GM19438 (cell line): ENCODE measurements around the gene EHD3.

ENCODE experiments used
- ATAC-seq: cut with Tn5 transposase; IDR thresholded peaks from one replicate; pipeline ENCODE4 v1.9.1; 2021; ENCODE audit warnings: low read depth; ENCODE audit not compliant: unreplicated experiment

Gene EHD3

DNA sequence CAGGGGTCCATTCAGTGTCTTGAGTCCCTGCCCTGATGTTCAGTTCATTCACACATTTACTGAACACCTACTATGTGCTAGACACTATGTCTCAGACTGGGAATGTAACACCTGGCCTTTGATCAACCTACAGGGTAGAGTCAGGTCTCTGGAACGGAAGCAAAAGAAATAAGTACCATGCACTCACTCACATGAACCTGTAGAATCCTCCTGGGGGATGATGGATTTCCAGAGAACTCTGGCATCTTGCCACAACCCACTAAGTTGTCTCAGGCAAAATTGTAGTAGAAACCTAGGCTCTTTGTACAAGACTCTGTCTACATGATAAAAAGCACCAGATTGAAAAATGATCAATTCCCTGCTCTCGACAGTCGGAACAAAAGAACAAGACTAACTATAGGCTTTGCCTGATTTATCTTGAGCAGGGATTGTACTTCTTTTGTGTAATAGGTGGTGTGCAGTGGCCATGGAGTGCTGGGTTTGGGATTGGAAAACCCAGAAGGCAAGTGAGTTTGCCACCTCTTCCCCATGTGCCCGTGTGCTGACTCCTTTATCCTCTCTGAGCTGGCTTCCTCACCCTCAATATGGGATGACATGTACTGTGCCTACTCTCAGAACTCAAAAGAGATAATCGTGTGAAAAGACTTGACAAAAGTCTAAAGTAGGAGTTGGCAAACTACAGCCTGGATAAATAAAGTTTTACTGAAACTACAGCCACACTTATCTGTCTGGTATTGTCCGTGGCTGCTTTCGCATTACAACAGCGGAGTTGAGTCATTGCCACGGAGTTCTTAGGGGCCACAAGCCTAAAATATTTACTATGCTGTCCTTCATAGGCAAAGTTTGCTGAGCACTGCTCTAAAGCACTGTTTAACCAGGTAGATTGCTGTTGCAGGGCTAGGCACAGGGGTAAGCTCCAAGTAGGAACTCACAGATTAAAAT is 21.0 kb upstream of the EHD3 start:
- no peak for ATAC-seq

DNA sequence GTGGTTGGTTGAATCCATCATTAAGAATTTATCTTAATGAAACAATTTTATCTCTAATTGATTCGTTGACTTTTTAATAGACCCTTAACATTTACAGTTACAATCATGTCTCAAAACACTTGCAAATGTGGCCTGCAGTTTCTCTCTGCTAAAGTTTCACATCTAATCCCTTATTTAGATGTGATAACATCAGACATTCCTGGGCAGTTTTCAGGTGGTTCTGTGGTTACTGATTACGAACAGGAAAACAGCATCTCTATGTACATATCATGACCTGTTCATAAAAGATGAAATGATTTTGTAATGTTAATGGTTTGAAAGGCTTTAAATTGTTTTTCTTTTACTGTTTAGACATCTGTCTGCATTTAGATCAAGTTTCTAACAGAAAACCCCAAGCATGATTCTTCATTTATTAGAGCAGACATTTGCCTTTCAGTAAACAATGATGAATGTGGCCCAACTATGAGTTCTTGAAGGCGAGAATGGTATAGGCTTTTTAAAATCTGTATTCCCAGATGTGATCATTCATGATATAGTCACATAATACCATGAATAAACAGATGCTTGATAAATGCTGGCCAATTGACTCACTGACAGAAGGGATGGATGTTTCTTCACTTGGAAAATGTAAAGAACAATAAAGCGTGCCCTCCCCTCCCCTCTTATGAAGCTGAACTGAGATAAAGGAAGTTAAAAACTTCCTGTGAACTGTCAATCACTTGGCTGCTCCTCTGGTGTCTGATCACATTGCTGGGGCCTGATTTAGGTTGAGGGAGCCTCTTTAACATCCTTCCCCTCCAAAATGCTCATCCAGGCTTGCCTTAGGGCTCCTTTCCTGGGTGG is 20.1 kb upstream of the EHD3 start:
- ATAC-seq, result no peak

DNA sequence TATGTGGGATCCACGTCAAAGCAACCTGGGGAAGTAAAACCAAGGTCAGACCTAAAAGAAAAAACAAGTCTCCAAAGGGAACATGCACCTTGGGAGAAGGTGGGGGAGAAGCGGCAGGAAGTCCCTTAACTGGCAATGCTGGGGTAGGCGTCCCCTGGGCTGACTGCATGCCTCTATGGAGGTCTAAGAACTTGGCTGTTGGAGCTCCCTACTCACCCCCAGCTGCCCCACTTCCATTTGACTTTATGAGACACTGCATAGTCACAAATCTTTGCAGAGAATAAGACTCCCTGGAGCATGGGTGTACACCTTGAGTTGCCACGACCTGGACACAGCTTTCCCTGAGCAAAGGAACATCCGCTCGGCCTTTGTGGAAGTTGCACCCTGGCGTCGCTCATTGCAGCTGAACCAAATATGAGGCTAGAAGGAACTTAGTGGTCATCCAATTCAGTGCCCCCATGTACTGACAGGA is 19.5 kb upstream of the EHD3 start:
- no peak for ATAC-seq

DNA sequence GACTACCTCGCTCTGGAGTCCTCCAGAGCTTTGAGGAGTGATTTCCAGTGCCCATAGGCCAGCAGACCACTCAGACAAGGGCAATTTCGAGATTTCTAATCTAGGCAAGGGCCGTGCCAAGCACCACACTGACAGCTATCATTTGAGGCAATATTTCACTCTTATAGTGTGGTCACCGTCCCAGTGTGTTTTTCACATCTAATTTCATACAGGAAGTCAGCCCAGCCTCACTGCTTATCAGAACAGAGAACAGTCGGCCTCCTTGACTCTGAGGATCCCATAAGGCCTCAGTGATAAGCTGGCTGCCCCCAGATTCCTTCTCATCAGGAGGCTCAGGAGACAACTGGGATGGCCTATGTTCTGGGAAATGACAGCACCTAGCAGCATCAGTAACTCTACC is 17.2 kb upstream of the EHD3 start:
- ATAC-seq, result peak; percentile 61

DNA sequence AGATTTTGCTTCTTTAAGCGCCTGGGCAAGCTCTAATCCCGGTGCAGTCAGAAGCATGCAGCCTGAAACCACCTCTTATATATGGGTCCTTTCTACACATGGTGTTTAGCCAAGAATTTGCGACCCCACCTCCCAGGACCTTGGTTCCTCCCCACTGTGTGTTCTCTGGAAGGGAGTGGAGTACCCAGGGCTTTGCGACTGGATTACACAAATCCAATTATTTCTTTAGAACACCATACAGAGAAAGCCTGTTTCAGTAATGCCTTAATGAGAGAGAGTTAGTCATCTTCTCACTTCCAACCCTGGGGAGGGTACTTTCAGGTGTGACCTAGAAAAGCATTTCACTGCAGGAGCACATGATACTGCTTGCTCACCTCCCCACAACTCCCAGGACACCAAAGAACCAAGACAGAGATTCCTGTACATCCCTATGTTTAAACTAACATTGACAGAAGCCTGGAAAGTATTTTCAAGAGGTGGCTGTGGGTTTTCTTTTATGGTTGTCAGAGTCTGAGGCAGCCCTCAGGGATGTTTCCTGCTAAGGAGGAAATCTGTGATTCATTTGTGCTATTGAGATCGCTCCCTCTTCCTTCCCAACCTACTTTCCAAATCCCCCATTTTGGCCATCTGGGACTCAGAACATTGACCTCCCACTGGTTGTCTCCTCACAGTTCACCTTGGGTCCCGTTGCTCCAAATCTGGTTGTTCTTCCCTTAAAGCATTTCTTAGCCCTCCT is 16.3 kb upstream of the EHD3 start, which contains the start of gene CAPN14:
Gene CAPN14 (minus strand): TSS at position 51 of the 736 bp plus-strand sequence. CDS start 12,068 bp downstream, outside the sequence.
- no peak for ATAC-seq

DNA sequence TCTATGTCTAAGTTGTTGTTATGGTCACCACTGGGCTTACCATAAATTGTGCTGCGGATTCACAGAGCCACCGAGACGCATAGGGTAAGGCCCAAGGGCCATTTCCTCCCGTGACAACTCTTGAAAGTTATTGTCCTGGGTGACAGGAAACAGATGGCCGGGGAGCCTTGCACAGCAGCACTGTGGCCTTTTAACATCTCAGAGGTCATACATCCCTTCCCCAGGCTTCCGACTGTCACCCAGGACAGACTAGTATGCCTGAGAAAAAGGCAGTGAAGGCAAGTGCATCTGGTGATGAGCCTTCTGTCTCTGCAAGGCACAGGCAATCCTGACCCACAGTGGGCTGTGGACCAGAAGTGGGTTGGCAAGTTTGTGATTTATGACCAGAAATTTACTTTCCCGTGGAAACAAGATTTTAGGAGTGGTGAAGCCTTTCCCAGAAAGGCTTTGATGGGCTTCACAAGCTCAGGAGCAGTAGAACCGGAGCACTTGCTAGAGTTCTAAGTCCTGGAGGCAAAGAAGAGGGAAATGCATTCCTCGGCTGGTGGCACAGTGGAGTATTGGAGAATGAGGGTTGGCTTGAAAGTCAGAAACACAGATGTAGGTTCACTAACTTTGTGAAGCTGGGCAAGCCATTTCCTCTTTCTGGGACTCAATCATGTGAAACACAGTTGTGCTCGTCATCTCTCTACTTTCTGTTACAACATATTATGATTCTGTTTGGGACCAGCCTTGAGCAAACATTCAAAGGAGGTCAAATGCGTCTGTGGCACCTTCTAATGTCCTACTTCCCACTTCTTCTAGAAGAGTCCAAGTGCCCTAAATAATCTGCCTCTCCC is 14.6 kb upstream of the EHD3 start:
- peak; percentile 71 for ATAC-seq

DNA sequence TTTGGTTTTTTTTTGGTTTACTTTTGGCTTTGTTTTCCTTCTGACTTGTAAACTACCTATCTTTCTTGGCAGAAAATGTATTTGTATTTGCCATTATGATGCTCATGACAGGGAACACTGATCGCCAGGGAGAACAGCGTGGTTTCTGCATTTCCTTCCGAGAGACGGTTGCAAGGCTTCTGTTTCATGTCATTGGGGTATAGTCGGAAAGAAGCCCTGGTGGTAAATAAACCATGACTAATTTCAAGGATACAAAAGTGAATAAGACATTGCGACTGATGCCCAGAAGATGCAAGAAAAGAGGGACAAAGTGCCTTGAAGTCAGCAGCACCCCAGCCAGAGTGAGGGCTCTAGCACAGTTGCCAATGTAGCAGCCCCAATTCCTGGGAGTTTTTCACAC is 12.4 kb upstream of the EHD3 start:
- ATAC-seq, result no peak

DNA sequence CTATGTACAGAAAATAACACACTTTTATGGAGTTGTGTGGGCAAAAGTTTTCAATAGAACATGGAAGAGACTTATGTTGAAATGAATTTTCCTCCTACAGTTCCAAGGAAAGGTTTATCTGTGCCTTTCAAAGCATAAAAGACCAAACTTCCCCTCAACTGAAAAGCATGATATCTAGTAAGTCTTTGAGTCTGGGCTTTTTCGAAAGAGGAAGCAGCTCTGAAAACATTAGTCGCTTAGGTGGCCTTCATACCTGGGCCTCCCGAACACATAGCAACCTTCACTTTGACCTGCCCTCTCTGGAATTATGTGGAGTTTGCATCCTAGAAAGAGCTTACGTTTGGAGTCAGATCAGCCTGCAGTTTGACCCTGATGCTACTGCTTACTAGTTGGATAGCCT is 11.9 kb upstream of the EHD3 start:
- ATAC-seq, result no peak

DNA sequence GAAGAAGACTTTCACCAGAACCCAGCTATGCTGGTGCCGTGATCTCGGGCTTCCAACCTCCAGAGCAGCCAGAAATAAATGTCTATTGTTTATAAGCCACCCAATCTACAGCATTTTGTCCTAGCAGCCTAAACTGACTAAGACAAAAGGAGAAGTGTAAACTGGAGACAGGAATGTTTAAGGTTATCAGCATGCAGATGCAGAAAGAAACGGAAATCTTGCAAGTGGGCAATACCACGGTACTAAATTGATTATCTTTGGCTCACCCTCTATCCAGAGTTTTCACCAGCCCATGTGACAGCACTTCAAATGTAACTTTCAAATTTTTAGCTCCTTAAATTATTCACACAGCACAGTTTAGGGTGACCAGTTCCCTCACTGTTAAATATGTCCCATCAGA is 10.9 kb upstream of the EHD3 start:
- no peak for ATAC-seq

DNA sequence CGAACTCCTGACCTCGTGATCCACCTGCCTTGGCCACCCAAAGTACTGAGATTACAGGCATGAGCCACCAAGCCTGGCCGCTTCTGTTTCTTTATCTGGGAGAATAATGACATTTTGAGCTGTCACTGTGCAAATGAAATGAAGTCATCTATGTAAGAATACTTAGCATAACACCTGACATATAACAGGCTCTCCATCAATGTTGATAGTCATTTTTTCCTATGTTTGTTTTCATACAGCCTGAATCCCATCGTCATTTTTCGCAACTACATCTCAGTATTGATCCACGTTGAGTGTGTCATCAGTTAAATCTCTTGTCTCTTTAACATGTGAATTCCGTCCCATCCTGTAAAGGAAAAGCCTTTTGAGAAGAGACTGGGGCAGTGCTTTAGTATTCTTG is 10.2 kb upstream of the EHD3 start:
- no peak for ATAC-seq

DNA sequence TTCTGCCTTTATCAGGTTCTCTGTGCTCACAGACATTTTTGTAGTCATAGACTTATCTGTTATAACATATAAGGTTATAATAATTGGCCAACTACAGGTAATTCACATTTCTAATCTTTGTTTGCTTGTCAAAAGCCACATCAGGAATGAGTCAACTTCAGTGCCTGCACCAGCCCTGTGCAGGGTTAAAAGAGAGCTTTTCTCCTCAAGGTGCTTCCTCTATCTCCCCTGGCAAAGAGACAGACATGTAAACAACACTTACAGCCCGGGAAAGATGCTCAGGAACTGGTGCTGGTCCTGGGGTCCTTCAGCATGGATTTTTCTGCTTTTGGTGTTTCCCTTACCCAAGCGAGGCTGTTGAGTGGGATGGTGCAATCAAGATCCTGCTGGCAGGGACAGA is 7.7 kb upstream of the EHD3 start:
- ATAC-seq, result no peak

DNA sequence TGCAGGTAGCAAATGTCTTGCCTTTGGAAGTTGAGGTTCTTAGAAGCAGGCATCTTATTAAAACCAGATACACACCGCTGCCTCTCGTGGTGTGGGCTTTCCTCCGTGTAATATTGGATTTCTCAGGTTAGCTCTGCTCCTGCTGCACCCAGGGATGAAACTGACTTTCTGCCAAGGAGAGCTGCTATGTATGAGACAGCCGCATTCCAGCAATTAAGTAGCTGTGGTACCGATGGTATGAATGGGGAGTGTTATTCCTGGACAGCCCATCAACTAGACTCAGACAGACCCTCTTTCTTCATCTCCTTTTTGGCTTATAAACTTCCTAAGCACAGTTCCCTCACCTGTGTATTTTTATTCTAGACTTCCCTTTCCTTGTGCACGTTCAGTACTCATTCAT is 6.8 kb upstream of the EHD3 start:
- no peak for ATAC-seq

DNA sequence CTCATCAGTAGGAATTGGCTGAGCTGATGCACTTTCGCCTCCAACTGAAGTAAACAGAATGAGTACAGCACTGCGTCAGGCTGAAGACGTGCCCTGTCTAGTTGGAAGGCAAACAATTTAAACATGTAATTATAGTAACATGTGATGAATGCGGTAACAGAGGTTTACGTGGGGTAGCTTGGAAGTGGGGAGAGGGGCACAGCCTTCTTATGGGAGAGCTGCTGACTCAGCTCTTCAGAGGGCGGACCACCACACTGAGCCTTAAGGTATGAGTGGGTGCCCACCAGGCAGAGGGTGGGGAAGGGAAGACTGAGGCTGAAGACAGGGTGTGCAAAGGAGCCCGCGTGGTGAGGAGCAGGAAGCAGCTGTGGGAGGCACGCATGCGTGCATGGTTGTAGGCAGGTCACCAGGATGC is 6.2 kb upstream of the EHD3 start:
- no peak for ATAC-seq

DNA sequence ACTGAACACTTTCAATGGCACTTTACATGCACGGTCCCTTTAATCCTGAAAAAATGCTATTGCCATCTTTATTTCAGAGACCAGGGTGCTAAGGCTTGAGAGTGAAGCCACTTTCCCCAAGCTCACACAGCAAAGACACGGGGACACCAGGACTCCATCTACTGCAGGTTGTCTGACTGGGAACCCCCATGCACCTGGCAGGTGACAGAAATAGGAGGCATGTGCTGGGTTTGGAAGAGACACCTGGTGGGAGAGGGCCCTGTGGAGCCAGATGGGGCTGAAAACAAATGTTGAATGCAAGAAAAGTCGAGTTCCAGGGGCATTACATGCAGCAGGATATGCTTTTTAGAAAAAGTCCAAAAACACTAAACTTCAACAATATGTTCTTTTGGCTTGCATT is 5.2 kb upstream of the EHD3 start:
- ATAC-seq, result no peak

DNA sequence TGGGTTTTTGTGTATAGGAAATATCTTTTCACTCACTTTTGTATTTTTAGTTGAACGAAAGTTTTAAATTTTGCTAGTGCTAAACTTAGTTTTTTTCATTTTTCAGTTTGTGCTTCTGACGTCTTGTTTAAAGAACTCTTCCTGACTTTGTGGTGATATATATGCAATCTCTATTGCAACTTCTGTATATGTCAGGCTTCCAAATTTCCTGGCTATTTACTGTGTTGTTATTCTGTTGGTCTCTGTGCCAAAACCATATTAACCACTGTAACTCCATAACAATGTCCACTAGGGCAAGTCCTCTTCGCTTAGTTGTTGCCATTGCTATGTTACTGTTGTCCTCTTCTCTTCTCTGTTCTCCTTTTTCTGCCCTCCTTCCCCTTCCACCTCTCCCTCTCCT is 3.2 kb upstream of the EHD3 start:
- no peak for ATAC-seq

DNA sequence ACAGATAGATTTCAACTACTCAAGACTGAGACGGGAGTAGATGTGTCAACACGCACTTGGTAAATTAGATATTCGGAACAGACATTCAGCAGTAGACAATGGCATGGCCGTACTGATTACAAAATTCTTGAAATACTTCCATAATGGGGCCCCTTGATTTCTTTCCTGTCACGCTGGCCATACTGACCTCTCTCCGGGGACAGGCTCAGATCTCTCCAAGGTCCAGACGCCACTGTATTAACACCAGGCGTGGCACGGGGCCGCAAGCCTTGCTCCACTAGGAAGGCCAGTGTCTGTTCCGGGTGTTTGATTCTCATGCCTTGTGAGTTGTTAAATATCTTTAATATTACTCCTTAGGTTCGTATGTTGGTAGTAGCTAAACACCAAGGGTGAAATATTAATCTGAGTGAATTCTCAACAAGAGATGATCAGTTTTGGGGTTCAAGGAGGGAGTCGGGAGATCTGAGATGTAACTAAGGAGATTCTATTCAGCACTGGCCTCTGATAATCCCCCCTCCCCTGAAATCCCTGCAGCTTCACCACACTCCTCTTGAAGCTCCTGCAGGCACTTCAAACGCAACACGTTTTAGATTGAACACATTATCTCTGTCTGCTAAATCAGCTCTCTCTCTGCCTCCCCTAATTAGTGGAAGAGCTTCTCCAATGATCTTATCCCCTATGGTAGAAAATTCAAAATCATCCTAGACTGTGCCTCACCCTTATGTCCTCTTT is 2.2 kb upstream of the EHD3 start:
- no peak for ATAC-seq

DNA sequence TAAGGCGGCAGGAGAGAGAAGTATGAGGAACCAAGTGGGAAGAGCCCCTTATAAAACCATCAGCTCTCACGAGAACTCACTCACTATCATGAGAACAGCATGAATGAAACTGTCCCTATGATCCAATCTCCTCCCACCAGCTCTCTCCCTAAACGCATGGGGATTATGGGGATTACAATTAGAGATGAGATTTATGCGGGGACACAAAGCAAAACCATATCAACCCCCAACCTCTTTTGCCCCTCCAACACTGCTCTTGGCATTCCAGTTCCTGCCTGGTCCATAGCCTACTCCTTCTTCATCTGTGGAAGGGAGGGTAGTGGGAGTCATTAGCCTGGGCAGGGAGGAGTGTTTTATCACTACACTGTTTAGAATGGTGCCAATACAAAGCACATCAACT is 1.4 kb upstream of the EHD3 start:
- no peak for ATAC-seq

DNA sequence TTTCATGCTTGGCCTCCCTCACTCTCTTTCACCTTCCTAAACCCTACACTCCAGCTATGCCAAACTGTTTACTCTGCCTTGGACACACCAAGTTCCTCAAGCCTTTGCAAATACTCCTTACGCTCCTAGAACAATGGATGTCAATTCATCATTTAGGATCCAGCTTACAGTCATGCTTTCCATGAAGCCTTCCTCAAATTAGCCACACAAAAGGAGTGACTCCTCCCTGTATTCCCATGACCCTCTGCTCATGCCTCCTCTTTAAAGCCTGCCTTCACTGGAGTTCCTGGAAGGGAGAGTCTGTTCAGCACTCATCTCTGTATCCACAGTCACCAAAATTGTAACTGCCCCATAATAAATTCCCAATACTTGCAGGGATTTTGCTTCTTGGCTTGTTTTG is 721 bp upstream of the EHD3 start:
- ATAC-seq, result no peak
